GM03348 (cell line): ENCODE results near the gene CBLL1.
A peak's percentile ranks its signal among the peaks of the same experiment; 100 is the strongest.

Experiments used
- DNase-seq: peaks from one replicate; pipeline ENCODE4 v3.0.0; 2012; ENCODE audit warnings: low spot score

CBLL1 gene

GRCh38 chr7:107742678-107743566 lies 1.0 kb upstream of the CBLL1 start:
- peak; percentile 42 for DNase-seq

- DNase-seq = no peak
Measured at GRCh38 chr7:107744345-107744750, 406 bp downstream of the CBLL1 start.

- DNase-seq = no peak
Measured at GRCh38 chr7:107746006-107746405, 2.1 kb downstream of the CBLL1 start.

GRCh38 chr7:107751113-107751512 lies 7.2 kb downstream of the CBLL1 start:
- no peak for DNase-seq

- DNase-seq = no peak
Measured at GRCh38 chr7:107754642-107755041, 10.7 kb downstream of the CBLL1 start.

GRCh38 chr7:107758667-107759066 lies 14.7 kb downstream of the CBLL1 start:
- DNase-seq = no peak

- DNase-seq = no peak
Measured at GRCh38 chr7:107767391-107767790, 23.4 kb downstream of the CBLL1 start.

- DNase-seq = no peak
Measured at GRCh38 chr7:107768263-107768662, 24.3 kb downstream of the CBLL1 start.

- no peak for DNase-seq
Measured at GRCh38 chr7:107773027-107773426, 29.1 kb downstream of the CBLL1 start.

GRCh38 chr7:107777702-107778101 lies 33.8 kb downstream of the CBLL1 start:
- no peak for DNase-seq

- DNase-seq = no peak
Measured at GRCh38 chr7:107778283-107778682, 34.3 kb downstream of the CBLL1 start.

- no peak for DNase-seq
Measured at GRCh38 chr7:107779647-107780099, 35.7 kb downstream of the CBLL1 start.

- DNase-seq = no peak
Measured at GRCh38 chr7:107782374-107782773, 38.4 kb downstream of the CBLL1 start.

GRCh38 chr7:107783648-107784047 lies 39.7 kb downstream of the CBLL1 start:
- DNase-seq = no peak

- DNase-seq = no peak
Measured at GRCh38 chr7:107785170-107785569, 41.2 kb downstream of the CBLL1 start.

- no peak for DNase-seq
Measured at GRCh38 chr7:107785926-107786325, 42.0 kb downstream of the CBLL1 start.

- no peak for DNase-seq
Measured at GRCh38 chr7:107788216-107788615, 44.3 kb downstream of the CBLL1 start.

- DNase-seq = no peak
Measured at GRCh38 chr7:107788662-107789061, 44.7 kb downstream of the CBLL1 start.

GRCh38 chr7:107789647-107790046 lies 45.7 kb downstream of the CBLL1 start:
- DNase-seq = no peak

GRCh38 chr7:107792364-107792763 lies 48.4 kb downstream of the CBLL1 start:
- DNase-seq = no peak

- no peak for DNase-seq
Measured at GRCh38 chr7:107799647-107800264, 55.8 kb downstream of the CBLL1 start.

GRCh38 chr7:107803009-107803610 lies 59.2 kb downstream of the CBLL1 start, which contains the start of gene SLC26A3:
Gene SLC26A3, minus strand, starts transcription at chr7:107803223. Its CDS starts 8,714 bp downstream, at chr7:107794509.
- no peak for DNase-seq

- DNase-seq = no peak
Measured at GRCh38 chr7:107809179-107809578, 65.2 kb downstream of the CBLL1 start.
